Measurements from ENCODE around the gene MGME1.

MGME1 gene

GRCh38 chr20:17961587-17961940 lies 7.3 kb upstream of the MGME1 start:
- Histone ChIP-seq H3K9me3 (ENCODE audit: insufficient read depth, low read length) (no peaks in the 10 kb centered on the region), H3K4me1 (ENCODE audit: insufficient read depth, insufficient read length) (no peaks in the 10 kb centered on the region), H3K36me3 (ENCODE audit: insufficient read depth, insufficient read length, low read length) (peaks cover 64% of the 10 kb centered on the region), H3K27me3 (ENCODE audit: insufficient read depth, insufficient read length) (no peaks in the 10 kb centered on the region), H3K9ac (ENCODE audit: insufficient read length, low read depth) (no peak overlapping the region), H3K4me3 (ENCODE audit: insufficient read length, low read depth) (no peak overlapping the region)
- no peak for TF ChIP-seq YY1 (IDR thresholded peaks at IDR 0.05; ENCODE audit: insufficient read depth, insufficient read length)
- no peak for TF ChIP-seq ZNF274 (IDR thresholded peaks at IDR 0.05; ENCODE audit: low read depth, low read length)
- no peak for TF ChIP-seq SUZ12 (IDR thresholded peaks at IDR 0.05; ENCODE audit: extremely low read depth, insufficient read depth, insufficient read length)
- no peak for DNase-seq (ENCODE audit: low read depth, low spot score)

GRCh38 chr20:17963114-17963897 lies 5.5 kb upstream of the MGME1 start:
- Histone ChIP-seq H3K27me3 (ENCODE audit: insufficient read depth, insufficient read length) (no peaks in the 10 kb centered on the region), H3K4me3 (ENCODE audit: insufficient read length, low read depth) (peak overlapping the region; percentile 3), H3K9me3 (ENCODE audit: insufficient read depth, low read length) (no peaks in the 10 kb centered on the region), H3K9ac (ENCODE audit: insufficient read length, low read depth) (no peak overlapping the region), H3K4me1 (ENCODE audit: insufficient read depth, insufficient read length) (no peaks in the 10 kb centered on the region), H3K36me3 (ENCODE audit: insufficient read depth, insufficient read length, low read length) (peaks cover 72% of the 10 kb centered on the region)
- no peak for TF ChIP-seq YY1 (IDR thresholded peaks at IDR 0.05; ENCODE audit: insufficient read depth, insufficient read length)
- TF ChIP-seq ZNF274 (IDR thresholded peaks at IDR 0.05; ENCODE audit: low read depth, low read length), result no peak
- no peak for TF ChIP-seq SUZ12 (IDR thresholded peaks at IDR 0.05; ENCODE audit: extremely low read depth, insufficient read depth, insufficient read length)
- DNase-seq (ENCODE audit: low read depth, low spot score), result no peak

GRCh38 chr20:17964073-17964472 lies 4.7 kb upstream of the MGME1 start:
- TF ChIP-seq ZNF274 (IDR thresholded peaks at IDR 0.05; ENCODE audit: low read depth, low read length), result no peak
- TF ChIP-seq YY1 (IDR thresholded peaks at IDR 0.05; ENCODE audit: insufficient read depth, insufficient read length), result no peak
- TF ChIP-seq SUZ12 (IDR thresholded peaks at IDR 0.05; ENCODE audit: extremely low read depth, insufficient read depth, insufficient read length), result no peak
- Histone ChIP-seq H3K36me3 (ENCODE audit: insufficient read depth, insufficient read length, low read length) (peaks cover 72% of the 10 kb centered on the region), H3K4me1 (ENCODE audit: insufficient read depth, insufficient read length) (no peaks in the 10 kb centered on the region), H3K4me3 (ENCODE audit: insufficient read length, low read depth) (no peak overlapping the region), H3K9ac (ENCODE audit: insufficient read length, low read depth) (no peak overlapping the region), H3K27me3 (ENCODE audit: insufficient read depth, insufficient read length) (no peaks in the 10 kb centered on the region), H3K9me3 (ENCODE audit: insufficient read depth, low read length) (no peaks in the 10 kb centered on the region)
- no peak for DNase-seq (ENCODE audit: low read depth, low spot score)

GRCh38 chr20:17964632-17965031 lies 4.2 kb upstream of the MGME1 start:
- peak overlapping the region; percentile 94 for H3K4me3 ChIP-seq (ENCODE audit: insufficient read length, low read depth)
- peaks cover 68% of the 10 kb centered on the region for H3K36me3 ChIP-seq (ENCODE audit: insufficient read depth, insufficient read length, low read length)
- H3K27me3 ChIP-seq (ENCODE audit: insufficient read depth, insufficient read length), result no peaks in the 10 kb centered on the region
- no peak for TF ChIP-seq YY1 (IDR thresholded peaks at IDR 0.05; ENCODE audit: insufficient read depth, insufficient read length)
- TF ChIP-seq ZNF274 (IDR thresholded peaks at IDR 0.05; ENCODE audit: low read depth, low read length), result no peak
- no peak for TF ChIP-seq SUZ12 (IDR thresholded peaks at IDR 0.05; ENCODE audit: extremely low read depth, insufficient read depth, insufficient read length)
- H3K9ac ChIP-seq (ENCODE audit: insufficient read length, low read depth), result no peak overlapping the region
- no peaks in the 10 kb centered on the region for H3K4me1 ChIP-seq (ENCODE audit: insufficient read depth, insufficient read length)
- no peak for DNase-seq (ENCODE audit: low read depth, low spot score)
- H3K9me3 ChIP-seq (ENCODE audit: insufficient read depth, low read length), result no peaks in the 10 kb centered on the region

GRCh38 chr20:17965042-17965697 lies 3.6 kb upstream of the MGME1 start:
- no peaks in the 10 kb centered on the region for H3K4me1 ChIP-seq (ENCODE audit: insufficient read depth, insufficient read length)
- no peak for TF ChIP-seq YY1 (IDR thresholded peaks at IDR 0.05; ENCODE audit: insufficient read depth, insufficient read length)
- no peak for TF ChIP-seq SUZ12 (IDR thresholded peaks at IDR 0.05; ENCODE audit: extremely low read depth, insufficient read depth, insufficient read length)
- no peak for TF ChIP-seq ZNF274 (IDR thresholded peaks at IDR 0.05; ENCODE audit: low read depth, low read length)
- peak overlapping the region; percentile 94 for H3K4me3 ChIP-seq (ENCODE audit: insufficient read length, low read depth)

GRCh38 chr20:17966432-17967310 lies 2.1 kb upstream of the MGME1 start:
- no peaks in the 10 kb centered on the region for H3K27me3 ChIP-seq (ENCODE audit: insufficient read depth, insufficient read length)
- H3K4me1 ChIP-seq (ENCODE audit: insufficient read depth, insufficient read length), result no peaks in the 10 kb centered on the region
- H3K36me3 ChIP-seq (ENCODE audit: insufficient read depth, insufficient read length, low read length), result peaks cover 72% of the 10 kb centered on the region
- TF ChIP-seq ZNF274 (IDR thresholded peaks at IDR 0.05; ENCODE audit: low read depth, low read length) (no peak), SUZ12 (IDR thresholded peaks at IDR 0.05; ENCODE audit: extremely low read depth, insufficient read depth, insufficient read length) (no peak), YY1 (IDR thresholded peaks at IDR 0.05; ENCODE audit: insufficient read depth, insufficient read length) (no peak)
- H3K9ac ChIP-seq (ENCODE audit: insufficient read length, low read depth), result peak overlapping the region; percentile 98
- no peaks in the 10 kb centered on the region for H3K9me3 ChIP-seq (ENCODE audit: insufficient read depth, low read length)
- H3K4me3 ChIP-seq (ENCODE audit: insufficient read length, low read depth), result peak overlapping the region; percentile 94
- no peak for DNase-seq (ENCODE audit: low read depth, low spot score)

More at GRCh38 chr20:17965042-17965697, 3.6 kb upstream of the MGME1 start:
- H3K9me3 ChIP-seq (ENCODE audit: insufficient read depth, low read length), result no peaks in the 10 kb centered on the region
- H3K9ac ChIP-seq (ENCODE audit: insufficient read length, low read depth), result peak overlapping the region; percentile 98
- H3K27me3 ChIP-seq (ENCODE audit: insufficient read depth, insufficient read length), result no peaks in the 10 kb centered on the region
- DNase-seq (ENCODE audit: low read depth, low spot score), result no peak
- peaks cover 69% of the 10 kb centered on the region for H3K36me3 ChIP-seq (ENCODE audit: insufficient read depth, insufficient read length, low read length)

Data from NT2/D1 (cell line).